Measurements from ENCODE around the gene UBE3A.
A peak's percentile ranks its signal among the peaks of the same experiment; 100 is the strongest.

The UBE3A gene

GRCh38 chr15:25342629-25343028, 96.2 kb downstream of the UBE3A start:
- H3K9me3 Mint-ChIP-seq = peaks cover 9% of the 10 kb centered on the region
- H3K36me3 Mint-ChIP-seq (ENCODE audit: low read depth) = peaks cover 70% of the 10 kb centered on the region
- H3K27me3 Mint-ChIP-seq (ENCODE audit: low read depth) = no peaks in the 10 kb centered on the region
- H3K27ac Mint-ChIP-seq = no peak overlapping the region
- no peak overlapping the region for H3K4me3 Mint-ChIP-seq
- H3K4me1 Mint-ChIP-seq = no peaks in the 10 kb centered on the region
- TF ChIP-seq, protein P1, sequence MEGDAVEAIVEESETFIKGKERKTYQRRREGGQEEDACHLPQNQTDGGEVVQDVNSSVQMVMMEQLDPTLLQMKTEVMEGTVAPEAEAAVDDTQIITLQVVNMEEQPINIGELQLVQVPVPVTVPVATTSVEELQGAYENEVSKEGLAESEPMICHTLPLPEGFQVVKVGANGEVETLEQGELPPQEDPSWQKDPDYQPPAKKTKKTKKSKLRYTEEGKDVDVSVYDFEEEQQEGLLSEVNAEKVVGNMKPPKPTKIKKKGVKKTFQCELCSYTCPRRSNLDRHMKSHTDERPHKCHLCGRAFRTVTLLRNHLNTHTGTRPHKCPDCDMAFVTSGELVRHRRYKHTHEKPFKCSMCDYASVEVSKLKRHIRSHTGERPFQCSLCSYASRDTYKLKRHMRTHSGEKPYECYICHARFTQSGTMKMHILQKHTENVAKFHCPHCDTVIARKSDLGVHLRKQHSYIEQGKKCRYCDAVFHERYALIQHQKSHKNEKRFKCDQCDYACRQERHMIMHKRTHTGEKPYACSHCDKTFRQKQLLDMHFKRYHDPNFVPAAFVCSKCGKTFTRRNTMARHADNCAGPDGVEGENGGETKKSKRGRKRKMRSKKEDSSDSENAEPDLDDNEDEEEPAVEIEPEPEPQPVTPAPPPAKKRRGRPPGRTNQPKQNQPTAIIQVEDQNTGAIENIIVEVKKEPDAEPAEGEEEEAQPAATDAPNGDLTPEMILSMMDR (IDR thresholded peaks at IDR 0.05; ENCODE audit: unreplicated experiment in 3 of 3) = no peak

GRCh38 chr15:25339431-25339830, 99.4 kb downstream of the UBE3A start:
- Mint-ChIP-seq H3K4me1 (no peaks in the 10 kb centered on the region), H3K27me3 (ENCODE audit: low read depth) (no peaks in the 10 kb centered on the region), H3K4me3 (no peak overlapping the region), H3K9me3 (peaks cover 14% of the 10 kb centered on the region), H3K36me3 (ENCODE audit: low read depth) (peaks cover 71% of the 10 kb centered on the region), H3K27ac (peak overlapping the region in 1 of 3 experiments; percentile 64)
- TF ChIP-seq, protein P1 (IDR thresholded peaks at IDR 0.05; ENCODE audit: unreplicated experiment in 3 of 3) = no peak

DNA sequence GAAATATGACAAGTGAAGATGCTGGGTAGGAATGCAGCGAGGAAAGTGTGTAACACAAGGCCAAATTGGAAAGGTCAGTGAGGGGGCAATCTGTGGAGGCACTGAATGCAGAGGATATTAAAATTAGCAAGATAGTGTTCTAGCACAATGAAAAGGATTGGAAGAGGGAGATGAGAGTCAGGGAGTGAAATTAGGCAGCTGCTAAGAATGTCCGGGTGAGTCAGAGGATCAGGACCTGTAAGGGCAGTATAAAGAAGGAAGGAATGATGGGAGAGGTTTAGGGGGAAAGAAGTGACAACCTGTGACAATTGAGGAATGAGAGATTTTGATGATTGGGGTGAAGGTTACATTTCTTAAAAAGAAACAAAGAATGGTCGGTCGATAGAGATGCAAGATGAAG, 103.5 kb downstream of the UBE3A start:
- H3K27me3 Mint-ChIP-seq (ENCODE audit: low read depth) = no peaks in the 10 kb centered on the region
- no peak overlapping the region for H3K4me3 Mint-ChIP-seq
- peaks cover 89% of the 10 kb centered on the region for H3K36me3 Mint-ChIP-seq (ENCODE audit: low read depth)
- peaks cover 22% of the 10 kb centered on the region for H3K9me3 Mint-ChIP-seq
- no peak overlapping the region for H3K27ac Mint-ChIP-seq
- H3K4me1 Mint-ChIP-seq = no peaks in the 10 kb centered on the region
- TF ChIP-seq, protein P1 (IDR thresholded peaks at IDR 0.05; ENCODE audit: unreplicated experiment in 3 of 3) = no peak

- Mint-ChIP-seq H3K27ac (no peak overlapping the region), H3K36me3 (ENCODE audit: low read depth) (peaks cover 76% of the 10 kb centered on the region), H3K27me3 (ENCODE audit: low read depth) (no peaks in the 10 kb centered on the region), H3K4me3 (no peak overlapping the region), H3K9me3 (peaks cover 22% of the 10 kb centered on the region), H3K4me1 (no peaks in the 10 kb centered on the region)
- TF ChIP-seq, protein P1 (IDR thresholded peaks at IDR 0.05; ENCODE audit: unreplicated experiment in 3 of 3) = no peak
Measured at GRCh38 chr15:25333049-25333448, 105.8 kb downstream of the UBE3A start.

GRCh38 chr15:25332306-25332705, 106.5 kb downstream of the UBE3A start:
- Mint-ChIP-seq H3K27me3 (ENCODE audit: low read depth) (no peaks in the 10 kb centered on the region), H3K9me3 (peaks cover 22% of the 10 kb centered on the region), H3K4me3 (no peak overlapping the region), H3K36me3 (ENCODE audit: low read depth) (peaks cover 74% of the 10 kb centered on the region), H3K4me1 (no peaks in the 10 kb centered on the region), H3K27ac (no peak overlapping the region)
- TF ChIP-seq, protein P1 (IDR thresholded peaks at IDR 0.05; ENCODE audit: unreplicated experiment in 3 of 3) = no peak

- Mint-ChIP-seq H3K4me1 (no peaks in the 10 kb centered on the region), H3K36me3 (ENCODE audit: low read depth) (peaks cover 69% of the 10 kb centered on the region), H3K27me3 (ENCODE audit: low read depth) (no peaks in the 10 kb centered on the region), H3K4me3 (no peak overlapping the region), H3K27ac (no peak overlapping the region), H3K9me3 (peaks cover 21% of the 10 kb centered on the region)
- TF ChIP-seq, protein P1 (IDR thresholded peaks at IDR 0.05; ENCODE audit: unreplicated experiment in 3 of 3) = no peak
Measured at GRCh38 chr15:25331860-25332259, 107.0 kb downstream of the UBE3A start.
